ENCODE results near the gene SPEM2. TPM values are rescaled to one million over a fixed set of nuclear protein-coding genes. Genes with fewer than 3 reads are reported as not detected.

Gene SPEM2
- total RNA-seq, 1 donor from 2014 or later, result 0.14 TPM

DNA sequence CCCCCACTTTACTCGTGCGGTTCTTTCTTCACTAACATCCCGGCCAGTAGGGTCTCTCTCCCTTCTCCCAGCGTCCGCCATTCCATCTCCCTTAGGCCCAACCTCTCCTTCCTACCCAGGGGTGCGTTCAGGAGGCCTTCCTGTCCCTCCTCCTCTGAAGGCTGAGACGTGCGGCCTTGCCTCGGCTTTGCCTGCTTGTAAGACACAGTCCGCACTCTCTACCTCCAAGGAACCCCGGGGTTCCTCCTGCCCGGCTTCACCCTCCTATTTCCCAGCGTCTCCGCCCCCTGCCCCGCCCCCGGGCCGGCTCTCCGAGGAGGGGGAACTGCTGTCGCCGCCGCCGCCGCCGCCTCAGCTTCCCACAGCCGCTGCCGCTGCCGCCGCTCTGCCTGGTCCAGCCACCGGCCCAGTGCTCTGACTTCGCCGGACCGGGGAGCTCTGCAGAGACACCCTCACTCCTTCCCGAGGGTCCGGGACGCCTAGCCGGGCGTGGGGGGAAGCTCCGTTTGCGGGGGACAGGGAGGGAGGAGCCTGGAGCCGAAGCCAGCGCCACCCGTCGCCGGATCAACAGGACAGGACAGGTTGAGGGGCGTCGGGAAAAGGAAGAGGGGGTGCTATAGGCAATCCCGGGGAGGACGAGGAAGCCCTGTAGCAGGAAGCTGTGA is 12.7 kb downstream of the SPEM2 start:
- H3K36me3 Mint-ChIP-seq (ENCODE audit: low read depth, unreplicated experiment), result peaks cover 9% of the 10 kb centered on the region
- peak overlapping the region; percentile 75 for H2AFZ ChIP-seq (ENCODE audit: low read depth, low read length)

GRCh38 chr17:7438656-7439460 is 13.4 kb downstream of the SPEM2 start:
- no peak overlapping the region for H3K9ac ChIP-seq (ENCODE audit: low read length)
- H3K4me1 Mint-ChIP-seq (ENCODE audit: low read depth, unreplicated experiment), result peaks cover 13% of the 10 kb centered on the region
- no peak overlapping the region for H3K27ac ChIP-seq (ENCODE audit: low read depth, low read length)
- H3K4me2 ChIP-seq (ENCODE audit: low read length), result peak overlapping the region; percentile 84
- FAIRE-seq (no peak), DNase-seq (ENCODE audit: low read depth) (no peak)
- H3K4me3 ChIP-seq (ENCODE audit: insufficient read depth, low read depth, low read length), result peak overlapping the region; percentile 37
- peaks cover 13% of the 10 kb centered on the region for H4K20me1 ChIP-seq (ENCODE audit: insufficient read depth, low read length)
- H3K9me3 Mint-ChIP-seq (ENCODE audit: unreplicated experiment), result no peaks in the 10 kb centered on the region
- H3K27ac Mint-ChIP-seq (ENCODE audit: unreplicated experiment), result peak overlapping the region; percentile 78
- no peak overlapping the region for H2AFZ ChIP-seq (ENCODE audit: low read depth, low read length)
- no peaks in the 10 kb centered on the region for H3K9me3 ChIP-seq (ENCODE audit: insufficient read depth, low read depth, low read length)
- H3K27me3 Mint-ChIP-seq (ENCODE audit: low read depth, unreplicated experiment), result peaks cover 2% of the 10 kb centered on the region
- H3K4me3 Mint-ChIP-seq (ENCODE audit: unreplicated experiment), result peak overlapping the region; percentile 94
- no peaks in the 10 kb centered on the region for H3K36me3 ChIP-seq (ENCODE audit: insufficient read depth, low read length)
- H3K27me3 ChIP-seq (ENCODE audit: insufficient read depth, low read length), result peaks cover 27% of the 10 kb centered on the region
- no peaks in the 10 kb centered on the region for H3K79me2 ChIP-seq (ENCODE audit: insufficient read depth, low read length)
- TF ChIP-seq EZH2 (IDR thresholded peaks at IDR 0.05; ENCODE audit: insufficient read depth, low read length), result no peak
- TF ChIP-seq, protein P1, sequence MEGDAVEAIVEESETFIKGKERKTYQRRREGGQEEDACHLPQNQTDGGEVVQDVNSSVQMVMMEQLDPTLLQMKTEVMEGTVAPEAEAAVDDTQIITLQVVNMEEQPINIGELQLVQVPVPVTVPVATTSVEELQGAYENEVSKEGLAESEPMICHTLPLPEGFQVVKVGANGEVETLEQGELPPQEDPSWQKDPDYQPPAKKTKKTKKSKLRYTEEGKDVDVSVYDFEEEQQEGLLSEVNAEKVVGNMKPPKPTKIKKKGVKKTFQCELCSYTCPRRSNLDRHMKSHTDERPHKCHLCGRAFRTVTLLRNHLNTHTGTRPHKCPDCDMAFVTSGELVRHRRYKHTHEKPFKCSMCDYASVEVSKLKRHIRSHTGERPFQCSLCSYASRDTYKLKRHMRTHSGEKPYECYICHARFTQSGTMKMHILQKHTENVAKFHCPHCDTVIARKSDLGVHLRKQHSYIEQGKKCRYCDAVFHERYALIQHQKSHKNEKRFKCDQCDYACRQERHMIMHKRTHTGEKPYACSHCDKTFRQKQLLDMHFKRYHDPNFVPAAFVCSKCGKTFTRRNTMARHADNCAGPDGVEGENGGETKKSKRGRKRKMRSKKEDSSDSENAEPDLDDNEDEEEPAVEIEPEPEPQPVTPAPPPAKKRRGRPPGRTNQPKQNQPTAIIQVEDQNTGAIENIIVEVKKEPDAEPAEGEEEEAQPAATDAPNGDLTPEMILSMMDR (IDR thresholded peaks at IDR 0.05; ENCODE audit: insufficient read depth, low read depth, low read length), result no peak
- peaks cover 15% of the 10 kb centered on the region for H3K36me3 Mint-ChIP-seq (ENCODE audit: low read depth, unreplicated experiment)
- H3K4me1 ChIP-seq (ENCODE audit: insufficient read depth, low read length), result peaks cover 27% of the 10 kb centered on the region

More for the DNA sequence above, 12.7 kb downstream of the SPEM2 start:
- Mint-ChIP-seq H3K4me1 (ENCODE audit: low read depth, unreplicated experiment) (peaks cover 13% of the 10 kb centered on the region), H3K27ac (ENCODE audit: unreplicated experiment) (peak overlapping the region; percentile 88), H3K27me3 (ENCODE audit: low read depth, unreplicated experiment) (peaks cover 1% of the 10 kb centered on the region), H3K4me3 (ENCODE audit: unreplicated experiment) (peak overlapping the region; percentile 94), H3K9me3 (ENCODE audit: unreplicated experiment) (no peaks in the 10 kb centered on the region)
- TF ChIP-seq EZH2 (IDR thresholded peaks at IDR 0.05; ENCODE audit: insufficient read depth, low read length), result peak; percentile 64
- TF ChIP-seq, protein P1 (IDR thresholded peaks at IDR 0.05; ENCODE audit: insufficient read depth, low read depth, low read length), result no peak
- H3K4me3 ChIP-seq (ENCODE audit: insufficient read depth, low read depth, low read length), result peak overlapping the region; percentile 37
- DNase-seq (ENCODE audit: low read depth) (no peak), FAIRE-seq (no peak)
- no peak overlapping the region for H3K27ac ChIP-seq (ENCODE audit: low read depth, low read length)
- peaks cover 27% of the 10 kb centered on the region for H3K27me3 ChIP-seq (ENCODE audit: insufficient read depth, low read length)
- H3K79me2 ChIP-seq (ENCODE audit: insufficient read depth, low read length), result no peaks in the 10 kb centered on the region
- H3K4me1 ChIP-seq (ENCODE audit: insufficient read depth, low read length), result peaks cover 27% of the 10 kb centered on the region
- no peaks in the 10 kb centered on the region for H3K9me3 ChIP-seq (ENCODE audit: insufficient read depth, low read depth, low read length)
- no peak overlapping the region for H3K9ac ChIP-seq (ENCODE audit: low read length)
- H3K4me2 ChIP-seq (ENCODE audit: low read length), result peak overlapping the region; percentile 84
- peaks cover 13% of the 10 kb centered on the region for H4K20me1 ChIP-seq (ENCODE audit: insufficient read depth, low read length)
- H3K36me3 ChIP-seq (ENCODE audit: insufficient read depth, low read length), result no peaks in the 10 kb centered on the region

Data from astrocyte (in vitro differentiated cells and primary cell).